ENCODE measurements around the gene TRPM3. TPM values are rescaled to one million over a fixed set of nuclear protein-coding genes. Genes with fewer than 3 reads are reported as not detected.

The TRPM3 gene
- total and polyA plus RNA-seq, 2 donors, result 0.14 to 4.6 TPM

DNA sequence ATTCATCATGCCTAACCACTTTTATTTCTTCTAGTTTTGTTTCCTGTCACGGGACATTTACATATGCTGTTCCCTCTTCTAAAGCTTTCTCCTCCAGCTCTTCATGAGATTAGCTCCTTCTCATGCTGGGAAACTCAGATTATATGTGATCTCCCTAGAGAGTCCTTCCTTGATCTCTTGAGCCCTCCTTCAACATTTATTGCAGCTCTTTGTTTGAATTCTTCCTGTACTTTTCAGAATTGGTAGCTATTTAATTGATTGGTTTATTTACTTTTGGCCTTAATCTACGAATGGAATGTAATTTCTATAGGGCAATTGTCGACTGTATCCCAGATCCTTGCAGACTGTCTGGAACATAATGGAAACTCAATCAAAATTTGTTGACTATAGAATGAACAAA is 9.7 kb upstream of the TRPM3 start:
- 82% methylated on average over 3 of the region's 3 CpGs for WGBS
- Histone ChIP-seq H3K4me1 (ENCODE audit: control insufficient read depth in 2 of 2, insufficient read depth in 2 of 2, low read length in 2 of 2) (no peaks in the 10 kb centered on the region), H3K27ac (ENCODE audit: low read depth in 1 of 2, low read length in 1 of 2) (no peak overlapping the region), H3K4me3 (ENCODE audit: low read length in 2 of 2) (no peak overlapping the region), H3K27me3 (ENCODE audit: control insufficient read depth in 2 of 2, insufficient read depth in 1 of 2, low read length in 1 of 2) (no peaks in the 10 kb centered on the region), H3K36me3 (ENCODE audit: control insufficient read depth in 2 of 2, insufficient read depth in 2 of 2, low read length in 1 of 2) (no peaks in the 10 kb centered on the region), H3K9me3 (ENCODE audit: control insufficient read depth in 2 of 2, insufficient read depth in 1 of 2, low read length in 1 of 2) (no peaks in the 10 kb centered on the region)
- DNase-seq (ENCODE audit: low read depth in 6 of 9, low spot score in 9 of 9), result no peak

DNA sequence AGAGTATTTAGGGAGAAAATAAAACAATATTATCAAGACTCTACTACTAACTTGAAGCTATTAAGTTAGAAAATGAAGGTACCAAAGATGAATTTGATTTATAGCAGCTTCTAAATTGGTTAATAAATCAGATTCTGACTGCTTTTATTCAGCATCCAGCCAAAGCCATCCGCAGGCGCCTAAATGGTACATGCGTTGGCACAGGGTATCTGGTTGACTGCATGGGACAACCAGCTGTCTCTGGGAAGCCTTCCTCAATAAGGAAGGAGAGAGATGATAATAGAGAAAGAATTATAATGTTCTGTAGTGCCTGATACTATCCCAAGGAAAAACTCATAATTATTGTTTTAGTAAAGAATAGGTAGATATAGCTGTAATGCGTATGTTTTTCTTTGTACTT is 9.1 kb upstream of the TRPM3 start:
- H3K4me3 ChIP-seq (ENCODE audit: low read length in 2 of 2), result no peak overlapping the region
- H3K9me3 ChIP-seq (ENCODE audit: control insufficient read depth in 2 of 2, insufficient read depth in 1 of 2, low read length in 1 of 2), result no peaks in the 10 kb centered on the region
- no peaks in the 10 kb centered on the region for H3K27me3 ChIP-seq (ENCODE audit: control insufficient read depth in 2 of 2, insufficient read depth in 1 of 2, low read length in 1 of 2)
- no peak for DNase-seq (ENCODE audit: low read depth in 6 of 9, low spot score in 9 of 9)
- no peaks in the 10 kb centered on the region for H3K4me1 ChIP-seq (ENCODE audit: control insufficient read depth in 2 of 2, insufficient read depth in 2 of 2, low read length in 2 of 2)
- H3K36me3 ChIP-seq (ENCODE audit: control insufficient read depth in 2 of 2, insufficient read depth in 2 of 2, low read length in 1 of 2), result no peaks in the 10 kb centered on the region
- no peak overlapping the region for H3K27ac ChIP-seq (ENCODE audit: low read depth in 1 of 2, low read length in 1 of 2)
- 97% methylated on average over 4 of the region's 4 CpGs for WGBS

DNA sequence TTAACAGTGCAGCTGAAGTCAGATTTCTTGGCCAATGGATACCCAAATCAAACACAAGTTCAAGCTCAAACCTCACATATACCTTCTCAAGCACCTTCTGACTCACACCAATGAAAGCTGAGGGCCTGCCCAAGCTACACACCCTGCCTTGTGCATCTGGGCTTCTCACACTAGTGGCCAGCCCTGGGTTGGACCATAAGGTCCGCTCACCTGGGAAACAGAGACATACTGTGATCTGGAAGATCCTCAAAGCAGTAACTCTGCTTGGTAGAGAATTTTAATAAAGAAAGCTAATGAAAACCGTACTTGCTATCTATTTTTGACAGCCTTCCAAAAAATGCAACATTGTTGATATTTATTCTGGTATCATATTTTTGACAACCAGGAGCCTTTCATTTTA is 7.4 kb upstream of the TRPM3 start:
- no peak for DNase-seq (ENCODE audit: low read depth in 6 of 9, low spot score in 9 of 9)
- no peaks in the 10 kb centered on the region for H3K9me3 ChIP-seq (ENCODE audit: control insufficient read depth in 2 of 2, insufficient read depth in 1 of 2, low read length in 1 of 2)
- H3K27me3 ChIP-seq (ENCODE audit: control insufficient read depth in 2 of 2, insufficient read depth in 1 of 2, low read length in 1 of 2), result no peaks in the 10 kb centered on the region
- no peak overlapping the region for H3K27ac ChIP-seq (ENCODE audit: low read depth in 1 of 2, low read length in 1 of 2)
- H3K36me3 ChIP-seq (ENCODE audit: control insufficient read depth in 2 of 2, insufficient read depth in 2 of 2, low read length in 1 of 2), result no peaks in the 10 kb centered on the region
- WGBS, result 91% methylated on average over 2 of the region's 2 CpGs
- H3K4me1 ChIP-seq (ENCODE audit: control insufficient read depth in 2 of 2, insufficient read depth in 2 of 2, low read length in 2 of 2), result no peaks in the 10 kb centered on the region
- no peak overlapping the region for H3K4me3 ChIP-seq (ENCODE audit: low read length in 2 of 2)

DNA sequence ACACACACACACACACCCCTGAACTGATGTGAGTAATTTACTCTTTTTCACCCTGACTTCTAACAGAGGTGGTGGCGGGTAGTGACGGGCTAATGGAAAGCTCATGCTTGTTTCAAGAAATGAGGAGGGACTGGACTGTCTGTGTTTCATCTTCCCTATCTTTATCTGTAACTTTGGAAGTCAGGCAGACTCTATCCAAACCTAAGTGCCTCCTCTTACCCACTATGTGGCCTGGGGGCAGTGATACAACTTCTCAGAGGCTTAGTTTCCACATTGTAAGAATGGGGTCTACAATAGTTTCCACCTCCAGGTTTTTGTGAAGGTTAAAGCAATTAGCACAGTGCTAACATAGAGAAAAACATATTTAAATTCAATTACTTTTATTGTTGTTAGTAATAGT is 5.9 kb upstream of the TRPM3 start:
- 96% methylated on average over 2 of the region's 2 CpGs for WGBS
- DNase-seq (ENCODE audit: low read depth in 6 of 9, low spot score in 9 of 9), result no peak
- no peaks in the 10 kb centered on the region for H3K36me3 ChIP-seq (ENCODE audit: control insufficient read depth in 2 of 2, insufficient read depth in 2 of 2, low read length in 1 of 2)

DNA sequence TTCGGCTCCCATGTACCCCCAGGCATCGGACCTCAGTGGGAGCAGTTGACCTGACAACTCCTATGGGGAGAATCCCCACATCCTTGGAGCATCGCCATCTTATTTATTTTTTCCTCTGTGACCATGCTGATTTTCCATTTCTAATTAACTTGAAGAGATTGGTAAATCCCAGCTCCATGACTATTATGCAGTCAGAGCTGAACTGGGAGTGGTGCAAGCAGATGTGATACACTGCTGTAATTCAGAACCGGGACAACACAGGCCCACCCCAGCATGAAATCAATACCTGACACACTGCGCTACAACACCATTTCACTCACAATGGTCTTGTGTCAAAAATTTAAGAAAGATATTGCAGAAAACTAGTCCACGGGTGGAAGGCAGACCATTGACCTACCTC is 1.0 kb upstream of the TRPM3 start:
- Histone ChIP-seq H3K27ac (ENCODE audit: low read depth in 1 of 2, low read length in 1 of 2) (no peak overlapping the region), H3K36me3 (ENCODE audit: control insufficient read depth in 2 of 2, insufficient read depth in 2 of 2, low read length in 1 of 2) (no peaks in the 10 kb centered on the region), H3K27me3 (ENCODE audit: control insufficient read depth in 2 of 2, insufficient read depth in 1 of 2, low read length in 1 of 2) (peaks cover 0 to 8% of the 10 kb centered on the region in 2 donors), H3K4me3 (ENCODE audit: low read length in 2 of 2) (no peak overlapping the region), H3K4me1 (ENCODE audit: control insufficient read depth in 2 of 2, insufficient read depth in 2 of 2, low read length in 2 of 2) (no peaks in the 10 kb centered on the region), H3K9me3 (ENCODE audit: control insufficient read depth in 2 of 2, insufficient read depth in 1 of 2, low read length in 1 of 2) (no peaks in the 10 kb centered on the region)
- DNase-seq (ENCODE audit: low read depth in 6 of 9, low spot score in 9 of 9), result no peak
- WGBS, result 84% methylated on average over 6 of the region's 6 CpGs

More for the DNA sequence above, 5.9 kb upstream of the TRPM3 start:
- no peak overlapping the region for H3K4me3 ChIP-seq (ENCODE audit: low read length in 2 of 2)
- no peaks in the 10 kb centered on the region for H3K4me1 ChIP-seq (ENCODE audit: control insufficient read depth in 2 of 2, insufficient read depth in 2 of 2, low read length in 2 of 2)
- no peaks in the 10 kb centered on the region for H3K9me3 ChIP-seq (ENCODE audit: control insufficient read depth in 2 of 2, insufficient read depth in 1 of 2, low read length in 1 of 2)
- H3K27me3 ChIP-seq (ENCODE audit: control insufficient read depth in 2 of 2, insufficient read depth in 1 of 2, low read length in 1 of 2), result no peaks in the 10 kb centered on the region
- no peak overlapping the region for H3K27ac ChIP-seq (ENCODE audit: low read depth in 1 of 2, low read length in 1 of 2)

DNA sequence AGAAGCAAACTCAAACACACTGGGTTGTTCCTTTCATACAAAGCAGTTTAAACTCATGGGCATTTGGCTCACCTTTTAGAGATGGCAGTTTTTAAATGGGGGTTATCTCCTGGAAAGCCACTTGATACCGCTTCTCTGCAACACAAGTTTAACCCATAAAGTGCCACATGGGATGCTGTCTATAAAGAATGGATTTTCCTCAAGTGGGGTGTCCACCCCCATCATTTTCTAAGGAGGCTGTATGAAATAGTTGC is 528 bp upstream of the TRPM3 start:
- Histone ChIP-seq H3K36me3 (ENCODE audit: control insufficient read depth in 2 of 2, insufficient read depth in 2 of 2, low read length in 1 of 2) (no peaks in the 10 kb centered on the region), H3K4me3 (ENCODE audit: low read length in 2 of 2) (no peak overlapping the region)
- WGBS, result 38% methylated on average over 1 of the region's 1 CpG

DNA sequence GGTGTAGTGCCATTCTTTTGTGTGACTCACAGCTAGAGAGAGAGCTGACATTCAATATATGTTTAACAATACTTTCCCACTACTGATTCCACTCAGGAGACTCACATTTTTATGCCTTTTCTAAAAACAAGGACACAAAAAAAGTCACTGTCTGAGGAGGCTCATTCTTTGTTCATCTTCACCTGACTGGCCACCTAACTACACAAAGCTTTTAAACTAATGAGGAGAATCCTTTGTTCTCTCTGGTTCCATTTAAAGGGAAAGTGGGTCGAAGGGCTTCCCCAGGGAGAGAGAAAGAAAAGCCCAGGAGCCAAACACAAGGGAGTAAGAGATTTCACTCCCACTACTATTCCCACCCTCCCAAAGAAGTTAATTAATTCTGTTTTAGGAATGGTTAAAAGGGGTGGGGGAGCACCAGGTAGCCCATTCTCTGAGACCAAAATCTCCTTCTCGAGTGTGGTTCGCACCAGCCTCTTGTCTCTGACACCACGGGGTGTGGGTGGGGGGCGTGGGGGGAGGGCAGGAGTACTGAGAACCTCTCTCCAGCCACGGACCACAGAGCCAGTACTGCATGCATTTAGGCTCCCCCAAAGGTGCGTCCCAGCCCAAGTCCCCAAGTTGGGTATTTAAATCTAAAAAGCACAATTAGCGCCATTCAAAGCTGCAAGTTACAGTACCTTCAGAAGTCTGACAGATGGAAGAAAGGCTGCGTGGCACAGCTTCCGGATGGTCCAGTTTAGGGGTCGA is 747 bp downstream of the TRPM3 start:
- no peaks in the 10 kb centered on the region for H3K36me3 ChIP-seq (ENCODE audit: control insufficient read depth in 2 of 2, insufficient read depth in 2 of 2, low read length in 1 of 2)
- H3K4me3 ChIP-seq (ENCODE audit: low read length in 2 of 2), result no peak overlapping the region
- no peaks in the 10 kb centered on the region for H3K9me3 ChIP-seq (ENCODE audit: control insufficient read depth in 2 of 2, insufficient read depth in 1 of 2, low read length in 1 of 2)
- WGBS, result 63% methylated on average over 11 of the region's 11 CpGs
- peaks cover 0 to 8% of the 10 kb centered on the region in 2 donors for H3K27me3 ChIP-seq (ENCODE audit: control insufficient read depth in 2 of 2, insufficient read depth in 1 of 2, low read length in 1 of 2)
- no peak for DNase-seq (ENCODE audit: low read depth in 6 of 9, low spot score in 9 of 9)
- no peaks in the 10 kb centered on the region for H3K4me1 ChIP-seq (ENCODE audit: control insufficient read depth in 2 of 2, insufficient read depth in 2 of 2, low read length in 2 of 2)
- no peak overlapping the region for H3K27ac ChIP-seq (ENCODE audit: low read depth in 1 of 2, low read length in 1 of 2)

More for the DNA sequence above, 528 bp upstream of the TRPM3 start:
- no peaks in the 10 kb centered on the region for H3K9me3 ChIP-seq (ENCODE audit: control insufficient read depth in 2 of 2, insufficient read depth in 1 of 2, low read length in 1 of 2)
- no peaks in the 10 kb centered on the region for H3K4me1 ChIP-seq (ENCODE audit: control insufficient read depth in 2 of 2, insufficient read depth in 2 of 2, low read length in 2 of 2)
- DNase-seq (ENCODE audit: low read depth in 6 of 9, low spot score in 9 of 9), result no peak
- no peak overlapping the region for H3K27ac ChIP-seq (ENCODE audit: low read depth in 1 of 2, low read length in 1 of 2)
- H3K27me3 ChIP-seq (ENCODE audit: control insufficient read depth in 2 of 2, insufficient read depth in 1 of 2, low read length in 1 of 2), result peaks cover 0 to 8% of the 10 kb centered on the region in 2 donors

DNA sequence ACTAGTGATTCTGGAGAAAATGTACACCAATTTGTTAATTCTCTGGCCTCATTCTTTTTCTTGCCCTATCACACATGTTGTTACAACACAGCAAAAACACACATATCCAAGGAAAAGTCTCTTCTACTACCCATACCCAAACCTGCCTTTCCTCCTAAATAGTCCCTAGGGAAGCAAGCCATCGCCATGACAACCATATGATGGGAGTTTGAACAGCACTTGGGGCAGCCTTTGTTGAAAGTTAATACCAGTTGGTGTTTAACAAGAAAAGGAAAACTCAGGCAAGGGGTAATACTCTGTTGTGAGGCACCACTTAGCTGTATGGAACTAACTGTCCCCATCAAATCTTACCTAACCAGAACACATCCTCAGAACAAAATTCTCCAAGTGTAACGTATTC is 1.7 kb downstream of the TRPM3 start:
- no peak overlapping the region for H3K27ac ChIP-seq (ENCODE audit: low read depth in 1 of 2, low read length in 1 of 2)
- no peaks in the 10 kb centered on the region for H3K4me1 ChIP-seq (ENCODE audit: control insufficient read depth in 2 of 2, insufficient read depth in 2 of 2, low read length in 2 of 2)
- no peak overlapping the region for H3K4me3 ChIP-seq (ENCODE audit: low read length in 2 of 2)
- no peaks in the 10 kb centered on the region for H3K9me3 ChIP-seq (ENCODE audit: control insufficient read depth in 2 of 2, insufficient read depth in 1 of 2, low read length in 1 of 2)
- no peak for DNase-seq (ENCODE audit: low read depth in 6 of 9, low spot score in 9 of 9)
- H3K36me3 ChIP-seq (ENCODE audit: control insufficient read depth in 2 of 2, insufficient read depth in 2 of 2, low read length in 1 of 2), result no peaks in the 10 kb centered on the region
- WGBS, result 88% methylated on average over 2 of the region's 2 CpGs
- H3K27me3 ChIP-seq (ENCODE audit: control insufficient read depth in 2 of 2, insufficient read depth in 1 of 2, low read length in 1 of 2), result peaks cover 0 to 8% of the 10 kb centered on the region in 2 donors

DNA sequence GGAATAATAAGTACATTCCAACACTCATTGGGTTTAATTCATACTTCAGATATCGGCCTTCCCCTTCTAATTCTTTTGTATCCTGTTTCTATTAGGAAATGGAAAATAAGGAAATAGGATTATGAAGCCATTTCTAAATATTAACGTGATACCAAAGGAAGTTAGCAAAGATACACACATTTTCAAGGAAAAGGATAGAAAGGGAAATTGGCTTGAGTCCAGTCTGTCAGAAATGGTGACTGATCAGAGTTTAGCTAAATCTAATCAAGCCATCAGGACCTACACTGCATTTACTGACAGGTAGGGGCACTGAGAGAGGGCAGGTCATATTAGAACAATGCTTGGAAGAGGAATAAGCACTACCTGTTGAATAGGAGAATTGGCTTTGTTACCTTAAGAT is 3.1 kb downstream of the TRPM3 start:
- DNase-seq (ENCODE audit: low read depth in 6 of 9, low spot score in 9 of 9), result no peak
- 91% methylated on average over 2 of the region's 2 CpGs for WGBS
- Histone ChIP-seq H3K4me1 (ENCODE audit: control insufficient read depth in 2 of 2, insufficient read depth in 2 of 2, low read length in 2 of 2) (no peaks in the 10 kb centered on the region), H3K9me3 (ENCODE audit: control insufficient read depth in 2 of 2, insufficient read depth in 1 of 2, low read length in 1 of 2) (no peaks in the 10 kb centered on the region), H3K36me3 (ENCODE audit: control insufficient read depth in 2 of 2, insufficient read depth in 2 of 2, low read length in 1 of 2) (no peaks in the 10 kb centered on the region), H3K27me3 (ENCODE audit: control insufficient read depth in 2 of 2, insufficient read depth in 1 of 2, low read length in 1 of 2) (peaks cover 0 to 8% of the 10 kb centered on the region in 2 donors), H3K4me3 (ENCODE audit: low read length in 2 of 2) (no peak overlapping the region), H3K27ac (ENCODE audit: low read depth in 1 of 2, low read length in 1 of 2) (no peak overlapping the region)
